GM19043 (cell line): ENCODE measurements around the gene KDM6B.
A peak's percentile ranks its signal among the peaks of the same experiment; 100 is the strongest.

Experiments used
- ATAC-seq: cut with Tn5 transposase; IDR thresholded peaks from one replicate; pipeline ENCODE4 v1.9.1; 2021; ENCODE audit warnings: low read depth; ENCODE audit not compliant: unreplicated experiment

The KDM6B gene

GRCh38 chr17:7840441-7840840 is 6.4 kb downstream of the KDM6B start:
- no peak for ATAC-seq

GRCh38 chr17:7840875-7841274 is 6.9 kb downstream of the KDM6B start:
- ATAC-seq: no peak

GRCh38 chr17:7841396-7841914 is 7.4 kb downstream of the KDM6B start:
- no peak for ATAC-seq

GRCh38 chr17:7841915-7842379 is 7.9 kb downstream of the KDM6B start:
- no peak for ATAC-seq

DNA sequence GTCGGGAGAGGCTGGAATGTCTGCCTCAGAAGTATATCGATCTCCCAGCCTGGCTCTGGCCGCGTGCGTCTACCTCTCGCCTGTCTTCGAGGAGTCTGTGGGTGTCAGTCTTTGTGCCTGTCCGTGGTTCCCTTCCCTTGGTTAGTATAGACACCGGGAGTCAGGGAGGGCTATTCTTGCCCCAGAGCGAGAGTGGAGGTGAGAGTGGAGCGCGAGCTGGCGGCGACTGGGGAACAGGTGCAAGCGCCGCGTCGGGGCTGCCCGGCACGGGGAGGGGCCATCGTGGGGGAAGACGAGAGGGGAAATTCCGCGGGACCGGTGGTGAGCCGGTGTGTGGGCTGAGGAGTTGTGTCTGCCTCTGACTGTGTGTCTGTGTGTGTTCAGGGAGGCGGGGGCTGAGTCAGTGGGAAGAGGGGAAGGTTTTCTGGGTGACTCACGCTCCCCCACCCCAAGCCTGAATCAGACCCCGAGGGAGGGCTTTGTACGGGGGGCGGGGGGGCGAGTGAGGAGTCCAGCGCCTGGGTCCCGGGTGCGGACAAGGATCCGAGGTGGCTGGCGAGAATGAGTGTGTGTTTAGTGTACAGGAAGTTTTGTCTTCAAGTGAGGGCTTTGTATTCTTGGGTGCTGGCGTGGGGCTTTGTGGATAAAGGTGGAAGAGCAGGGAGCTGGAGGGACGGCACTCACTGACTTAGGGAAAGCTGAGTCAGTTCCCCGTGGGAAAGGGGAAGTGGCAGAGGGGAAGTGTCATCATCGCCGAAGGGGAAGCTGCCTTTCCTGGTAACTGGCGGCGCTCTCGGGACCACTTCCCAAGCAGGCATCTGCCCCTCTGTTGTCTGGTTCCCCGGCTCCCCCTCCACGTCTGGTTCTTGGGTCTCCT is 8.6 kb downstream of the KDM6B start:
- no peak for ATAC-seq

DNA sequence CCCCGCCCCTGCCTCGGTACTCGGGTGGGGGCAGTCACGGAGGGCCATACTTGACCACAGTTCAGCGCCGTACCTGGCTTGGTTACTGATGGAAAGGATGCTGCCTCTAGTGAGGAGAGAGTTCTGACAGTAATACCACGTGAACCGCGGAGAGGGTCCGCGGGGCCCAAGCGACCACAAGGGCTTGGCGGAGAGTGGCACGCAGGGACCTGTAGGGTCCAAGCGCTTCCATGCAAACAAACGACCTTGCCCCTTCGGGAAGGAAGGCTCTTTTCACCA is 9.2 kb downstream of the KDM6B start:
- ATAC-seq: no peak

DNA sequence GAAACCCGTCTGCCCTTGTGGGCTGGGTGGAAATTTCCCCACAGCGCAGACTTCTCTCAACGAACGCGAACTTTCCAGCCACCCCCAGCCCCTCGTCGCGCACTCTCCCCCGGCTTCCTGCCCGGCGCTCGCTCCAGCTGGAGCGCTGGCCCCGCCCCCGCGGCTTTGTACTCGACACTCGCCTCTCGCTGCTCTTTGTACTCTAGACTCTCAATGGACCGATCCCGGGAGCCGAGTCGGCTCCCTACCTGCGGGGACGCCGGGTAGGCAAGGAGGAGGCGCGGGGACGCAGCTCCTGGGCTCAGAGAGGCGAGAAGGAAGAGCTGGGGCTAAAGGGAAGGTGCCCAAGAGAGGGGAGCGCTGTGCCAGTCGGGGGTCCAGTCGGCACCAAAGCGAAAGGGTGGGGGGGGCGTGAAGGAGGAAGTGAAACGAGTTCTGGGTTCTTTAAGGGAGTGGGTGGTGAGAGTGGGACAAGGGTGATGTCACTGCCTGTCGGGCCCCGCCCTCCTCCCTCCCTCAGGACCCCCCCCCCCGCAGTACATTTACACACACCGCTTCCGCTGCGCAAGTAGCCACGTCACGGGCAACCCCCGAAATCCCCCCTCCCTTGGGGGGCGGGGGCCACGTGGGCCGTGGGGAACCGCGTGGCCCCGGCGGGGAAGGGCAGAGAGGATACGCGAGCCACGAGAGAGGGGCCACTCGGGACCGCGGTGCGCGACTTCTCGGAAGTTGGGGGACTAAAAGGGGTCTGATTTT is 9.7 kb downstream of the KDM6B start:
- ATAC-seq: no peak

- peak; percentile 48 for ATAC-seq
These were observed 10.5 kb downstream of the KDM6B start for GRCh38 chr17:7844292-7845154.

DNA sequence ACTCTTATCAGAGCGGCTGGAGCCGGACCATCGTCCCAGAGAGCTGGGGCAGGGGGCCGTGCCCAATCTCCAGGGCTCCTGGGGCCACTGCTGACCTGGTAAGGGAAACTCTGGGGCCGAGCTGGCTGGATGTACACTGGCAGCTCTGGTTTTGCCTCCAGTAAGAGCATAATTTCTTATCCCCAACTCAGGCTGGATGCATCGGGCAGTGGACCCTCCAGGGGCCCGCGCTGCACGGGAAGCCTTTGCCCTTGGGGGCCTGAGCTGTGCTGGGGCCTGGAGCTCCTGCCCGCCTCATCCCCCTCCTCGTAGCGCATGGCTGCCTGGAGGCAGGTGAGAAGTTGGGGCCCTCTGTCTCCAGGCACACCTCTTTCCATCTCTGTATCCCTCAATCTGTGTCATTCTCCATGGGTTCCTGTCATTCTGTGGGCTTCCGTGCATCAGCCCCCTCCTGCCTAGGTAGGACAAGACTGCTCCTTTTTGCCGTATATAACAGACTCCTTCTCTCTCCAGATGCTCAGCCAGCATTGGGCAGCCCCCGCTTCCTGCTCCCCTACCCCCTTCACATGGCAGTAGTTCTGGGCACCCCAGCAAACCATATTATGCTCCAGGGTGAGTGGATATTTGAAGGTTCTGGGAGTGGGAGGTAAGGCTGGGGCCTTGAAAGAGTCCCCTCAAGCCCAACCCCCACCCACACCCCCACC is 11.5 kb downstream of the KDM6B start:
- ATAC-seq: no peak

GRCh38 chr17:7846063-7846735 is 12.2 kb downstream of the KDM6B start:
- no peak for ATAC-seq

GRCh38 chr17:7846765-7847661 is 13.0 kb downstream of the KDM6B start:
- no peak for ATAC-seq

GRCh38 chr17:7848131-7848579 is 14.1 kb downstream of the KDM6B start:
- no peak for ATAC-seq

GRCh38 chr17:7848739-7849129 is 14.7 kb downstream of the KDM6B start:
- no peak for ATAC-seq

GRCh38 chr17:7849130-7849750 is 15.2 kb downstream of the KDM6B start:
- no peak for ATAC-seq

- no peak for ATAC-seq
These were observed 15.9 kb downstream of the KDM6B start for GRCh38 chr17:7849751-7850504.

DNA sequence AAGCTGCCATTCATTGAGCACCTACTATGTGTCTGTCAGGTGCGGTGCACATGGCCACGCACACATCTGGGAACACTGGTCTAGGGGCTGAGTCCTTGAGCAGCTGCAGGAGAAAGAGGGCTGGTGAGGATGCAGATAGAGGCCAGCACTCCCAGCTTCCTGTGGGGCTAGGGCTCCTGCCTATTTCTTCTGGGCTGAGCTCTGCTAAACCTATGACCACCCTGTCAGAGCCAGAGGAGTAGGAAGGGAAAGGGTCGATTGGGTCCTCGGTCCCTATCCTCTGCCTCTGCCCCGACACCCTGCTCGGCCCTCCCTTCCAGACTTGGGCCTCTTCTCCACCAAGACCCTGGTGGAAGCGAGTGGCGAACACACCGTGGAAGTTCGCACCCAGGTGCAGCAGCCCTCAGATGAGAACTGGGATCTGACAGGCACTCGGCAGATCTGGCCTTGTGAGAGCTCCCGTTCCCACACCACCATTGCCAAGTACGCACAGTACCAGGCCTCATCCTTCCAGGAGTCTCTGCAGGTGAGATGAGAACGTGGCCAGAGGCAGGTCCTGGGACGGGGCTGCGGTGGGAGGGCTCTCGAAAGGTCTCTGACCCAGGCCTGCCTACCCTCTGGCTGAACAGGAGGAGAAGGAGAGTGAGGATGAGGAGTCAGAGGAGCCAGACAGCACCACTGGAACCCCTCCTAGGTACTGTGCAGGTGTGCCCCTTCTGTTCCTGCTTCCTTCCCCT is 16.9 kb downstream of the KDM6B start:
- no peak for ATAC-seq
